ENCODE data around the gene TMTC1.
A peak's percentile ranks its signal among the peaks of the same experiment; 100 is the strongest.

TMTC1 gene

GRCh38 chr12:29725587-29726320 lies 58.0 kb downstream of the TMTC1 start:
- no peaks in the 10 kb centered on the region for H3K36me3 ChIP-seq (ENCODE audit: control insufficient read depth, insufficient read depth, low read length)
- no peak overlapping the region for H3K4me3 ChIP-seq (ENCODE audit: low read depth, low read length)
- TF ChIP-seq, protein P1, sequence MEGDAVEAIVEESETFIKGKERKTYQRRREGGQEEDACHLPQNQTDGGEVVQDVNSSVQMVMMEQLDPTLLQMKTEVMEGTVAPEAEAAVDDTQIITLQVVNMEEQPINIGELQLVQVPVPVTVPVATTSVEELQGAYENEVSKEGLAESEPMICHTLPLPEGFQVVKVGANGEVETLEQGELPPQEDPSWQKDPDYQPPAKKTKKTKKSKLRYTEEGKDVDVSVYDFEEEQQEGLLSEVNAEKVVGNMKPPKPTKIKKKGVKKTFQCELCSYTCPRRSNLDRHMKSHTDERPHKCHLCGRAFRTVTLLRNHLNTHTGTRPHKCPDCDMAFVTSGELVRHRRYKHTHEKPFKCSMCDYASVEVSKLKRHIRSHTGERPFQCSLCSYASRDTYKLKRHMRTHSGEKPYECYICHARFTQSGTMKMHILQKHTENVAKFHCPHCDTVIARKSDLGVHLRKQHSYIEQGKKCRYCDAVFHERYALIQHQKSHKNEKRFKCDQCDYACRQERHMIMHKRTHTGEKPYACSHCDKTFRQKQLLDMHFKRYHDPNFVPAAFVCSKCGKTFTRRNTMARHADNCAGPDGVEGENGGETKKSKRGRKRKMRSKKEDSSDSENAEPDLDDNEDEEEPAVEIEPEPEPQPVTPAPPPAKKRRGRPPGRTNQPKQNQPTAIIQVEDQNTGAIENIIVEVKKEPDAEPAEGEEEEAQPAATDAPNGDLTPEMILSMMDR (IDR thresholded peaks at IDR 0.05) = no peak
- H3K9ac ChIP-seq = no peak overlapping the region
- H3K79me2 ChIP-seq = peaks cover 6% of the 10 kb centered on the region
- H3K4me2 ChIP-seq (ENCODE audit: low read length) = peak overlapping the region; percentile 15
- no peaks in the 10 kb centered on the region for H3K9me3 ChIP-seq (ENCODE audit: control insufficient read depth, low read length)
- H3K27ac ChIP-seq = peak overlapping the region; percentile 89
- H3K27me3 ChIP-seq (ENCODE audit: control insufficient read depth, insufficient read depth, low read length) = no peaks in the 10 kb centered on the region
- H2AFZ ChIP-seq = peak overlapping the region; percentile 59
- peaks cover 27% of the 10 kb centered on the region for H3K4me1 ChIP-seq

DNA sequence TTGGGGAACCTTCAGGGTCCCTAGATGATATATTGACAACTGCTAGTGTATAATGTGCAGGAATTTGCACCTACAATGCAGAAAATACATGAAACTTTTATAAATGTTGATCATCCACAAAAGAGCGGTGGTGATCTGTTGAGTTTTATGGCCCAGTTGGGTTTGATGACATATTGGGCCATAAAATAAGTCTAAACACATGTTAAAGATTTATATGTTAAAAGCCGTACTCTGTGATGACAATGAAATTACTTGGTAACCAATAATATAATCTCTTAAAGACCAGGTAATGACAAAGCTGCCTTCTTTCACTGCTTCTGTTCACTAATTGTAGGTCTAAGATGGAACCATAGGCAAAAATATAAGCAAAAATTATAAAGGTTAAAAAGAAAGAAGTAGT lies 61.6 kb downstream of the TMTC1 start:
- H3K27me3 ChIP-seq (ENCODE audit: control insufficient read depth, insufficient read depth, low read length) = no peaks in the 10 kb centered on the region
- H3K9ac ChIP-seq = no peak overlapping the region
- no peak overlapping the region for H3K4me2 ChIP-seq (ENCODE audit: low read length)
- TF ChIP-seq, protein P1 (IDR thresholded peaks at IDR 0.05) = no peak
- peaks cover 21% of the 10 kb centered on the region for H3K4me1 ChIP-seq
- no peaks in the 10 kb centered on the region for H3K36me3 ChIP-seq (ENCODE audit: control insufficient read depth, insufficient read depth, low read length)
- peaks cover 8% of the 10 kb centered on the region for H3K79me2 ChIP-seq
- H3K9me3 ChIP-seq (ENCODE audit: control insufficient read depth, low read length) = no peaks in the 10 kb centered on the region
- H3K27ac ChIP-seq = no peak overlapping the region
- no peak overlapping the region for H3K4me3 ChIP-seq (ENCODE audit: low read depth, low read length)
- H2AFZ ChIP-seq = no peak overlapping the region

GRCh38 chr12:29719381-29719780 lies 64.4 kb downstream of the TMTC1 start:
- Histone ChIP-seq H3K9ac (no peak overlapping the region), H3K79me2 (peaks cover 15% of the 10 kb centered on the region), H3K4me3 (ENCODE audit: low read depth, low read length) (no peak overlapping the region), H2AFZ (no peak overlapping the region), H3K4me2 (ENCODE audit: low read length) (no peak overlapping the region), H3K27ac (no peak overlapping the region), H3K36me3 (ENCODE audit: control insufficient read depth, insufficient read depth, low read length) (no peaks in the 10 kb centered on the region), H3K9me3 (ENCODE audit: control insufficient read depth, low read length) (no peaks in the 10 kb centered on the region), H3K4me1 (peaks cover 8% of the 10 kb centered on the region), H3K27me3 (ENCODE audit: control insufficient read depth, insufficient read depth, low read length) (no peaks in the 10 kb centered on the region)
- TF ChIP-seq, protein P1 (IDR thresholded peaks at IDR 0.05) = no peak

GRCh38 chr12:29717540-29718100 lies 66.1 kb downstream of the TMTC1 start:
- peaks cover 24% of the 10 kb centered on the region for H3K4me1 ChIP-seq
- H3K79me2 ChIP-seq = peaks cover 9% of the 10 kb centered on the region
- TF ChIP-seq, protein P1 (IDR thresholded peaks at IDR 0.05) = no peak
- H3K4me3 ChIP-seq (ENCODE audit: low read depth, low read length) = no peak overlapping the region
- H3K36me3 ChIP-seq (ENCODE audit: control insufficient read depth, insufficient read depth, low read length) = no peaks in the 10 kb centered on the region
- no peak overlapping the region for H3K27ac ChIP-seq
- H3K4me2 ChIP-seq (ENCODE audit: low read length) = no peak overlapping the region
- no peak overlapping the region for H3K9ac ChIP-seq
- H3K9me3 ChIP-seq (ENCODE audit: control insufficient read depth, low read length) = no peaks in the 10 kb centered on the region
- no peak overlapping the region for H2AFZ ChIP-seq
- no peaks in the 10 kb centered on the region for H3K27me3 ChIP-seq (ENCODE audit: control insufficient read depth, insufficient read depth, low read length)

GRCh38 chr12:29714966-29715365 lies 68.8 kb downstream of the TMTC1 start:
- H2AFZ ChIP-seq = no peak overlapping the region
- H3K4me3 ChIP-seq (ENCODE audit: low read depth, low read length) = no peak overlapping the region
- no peaks in the 10 kb centered on the region for H3K27me3 ChIP-seq (ENCODE audit: control insufficient read depth, insufficient read depth, low read length)
- H3K9me3 ChIP-seq (ENCODE audit: control insufficient read depth, low read length) = no peaks in the 10 kb centered on the region
- peaks cover 10% of the 10 kb centered on the region for H3K79me2 ChIP-seq
- TF ChIP-seq, protein P1 (IDR thresholded peaks at IDR 0.05) = no peak
- peak overlapping the region; percentile 84 for H3K27ac ChIP-seq
- no peaks in the 10 kb centered on the region for H3K36me3 ChIP-seq (ENCODE audit: control insufficient read depth, insufficient read depth, low read length)
- no peak overlapping the region for H3K4me2 ChIP-seq (ENCODE audit: low read length)
- peaks cover 24% of the 10 kb centered on the region for H3K4me1 ChIP-seq
- H3K9ac ChIP-seq = no peak overlapping the region
